Mesodermal cell (in vitro differentiated cells): Measurements from ENCODE around the gene CFAP410.
"Not testable (repeated sequence)": the region's sequence is repeated elsewhere in the genome, so short reads cannot be mapped to it uniquely, and the experiment has no call there.

ENCODE experiments used
- H3K27ac ChIP-seq: 2 replicates; pipeline ENCODE4 v1.7.0; 2013; ENCODE audit warnings: mild to moderate bottlenecking, low read depth, low read length, moderate library complexity; ENCODE audit not compliant: severe bottlenecking
- H3K36me3 ChIP-seq: 2 replicates; pipeline ENCODE4 v1.7.1; 2013; ENCODE audit warnings: mild to moderate bottlenecking, low read length, moderate library complexity; ENCODE audit not compliant: control insufficient read depth, insufficient read depth
- H3K4me1 ChIP-seq: one replicate; pipeline ENCODE4 v1.7.1; 2013; ENCODE audit warnings: mild to moderate bottlenecking, low read length; ENCODE audit not compliant: insufficient read depth, control insufficient read depth, poor library complexity, severe bottlenecking
- H3K4me3 ChIP-seq: 2 replicates; pipeline ENCODE4 v1.7.0; 2013; ENCODE audit warnings: low read length, control low read depth, mild to moderate bottlenecking; ENCODE audit not compliant: insufficient read depth, poor library complexity, severe bottlenecking; ENCODE audit errors: extremely low read depth
- H3K9me3 ChIP-seq: 2 replicates; pipeline ENCODE4 v1.7.1; 2013; ENCODE audit warnings: mild to moderate bottlenecking, low read length, moderate library complexity; ENCODE audit not compliant: control insufficient read depth
- WGBS, 2 experiments: methylation state at CpG; one replicate each; pipeline ENCODE4 v1.1.5; 2013; ENCODE audit warnings: missing lambda C conversion rate in 2 of 2; ENCODE audit not compliant: insufficient coverage in 2 of 2; 5-methylcytosine and 5-hydroxymethylcytosine counted together

CFAP410 gene

DNA sequence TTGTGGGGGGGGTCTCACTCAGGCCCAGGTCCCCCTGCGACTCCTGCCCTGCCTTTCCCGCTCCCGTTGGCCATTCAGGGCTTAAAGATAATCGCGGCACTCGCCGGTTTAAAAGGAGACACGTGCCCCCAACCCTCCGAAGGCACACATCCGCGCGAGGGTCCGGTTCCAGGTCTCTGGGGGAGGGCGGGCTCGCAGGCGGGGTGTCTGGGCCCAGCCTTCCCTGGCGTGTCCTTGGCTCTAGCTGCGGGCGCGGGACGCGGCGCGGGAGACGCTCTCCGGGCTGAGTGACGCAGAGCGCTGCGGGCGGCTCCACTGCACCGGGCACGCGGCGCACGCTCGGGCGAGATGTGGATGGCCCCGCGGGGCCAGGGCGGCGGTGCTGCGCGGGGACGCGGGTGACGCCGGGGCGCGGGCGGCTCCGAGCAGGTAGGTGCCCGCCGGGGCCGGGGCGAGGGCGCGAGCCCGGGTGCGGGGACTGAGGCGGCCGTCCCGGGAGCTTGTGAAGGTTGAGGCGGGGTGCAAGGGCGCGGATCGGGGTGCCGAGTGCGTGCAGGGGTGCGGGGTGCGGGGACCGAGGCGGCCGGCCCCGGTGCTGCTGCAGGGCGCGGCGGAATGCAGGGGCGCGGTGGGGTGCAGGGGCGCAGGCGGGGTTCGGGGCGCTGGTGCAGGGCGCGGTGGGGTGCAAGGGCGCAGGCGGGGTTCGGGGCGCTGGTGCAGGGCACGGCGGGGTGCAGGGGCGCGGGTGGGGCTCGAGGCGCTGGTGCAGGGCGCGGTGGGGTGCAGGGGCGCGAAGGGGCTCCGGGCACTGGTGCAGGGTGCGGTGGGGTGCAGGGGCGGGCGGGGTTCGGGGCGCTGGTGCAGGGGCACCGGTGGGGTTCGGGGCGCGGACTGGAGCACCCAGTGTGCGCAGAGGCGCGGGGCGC lies 10.9 kb upstream of the CFAP410 start:
- Histone ChIP-seq H3K36me3 (no peaks in the 10 kb centered on the region), H3K4me1 (no peaks in the 10 kb centered on the region), H3K9me3 (no peaks in the 10 kb centered on the region), H3K4me3 (no peak overlapping the region), H3K27ac (no peak overlapping the region)
- WGBS, 2 experiments = 94 to 96% methylated on average over 81 to 106 of the region's 113 CpGs

DNA sequence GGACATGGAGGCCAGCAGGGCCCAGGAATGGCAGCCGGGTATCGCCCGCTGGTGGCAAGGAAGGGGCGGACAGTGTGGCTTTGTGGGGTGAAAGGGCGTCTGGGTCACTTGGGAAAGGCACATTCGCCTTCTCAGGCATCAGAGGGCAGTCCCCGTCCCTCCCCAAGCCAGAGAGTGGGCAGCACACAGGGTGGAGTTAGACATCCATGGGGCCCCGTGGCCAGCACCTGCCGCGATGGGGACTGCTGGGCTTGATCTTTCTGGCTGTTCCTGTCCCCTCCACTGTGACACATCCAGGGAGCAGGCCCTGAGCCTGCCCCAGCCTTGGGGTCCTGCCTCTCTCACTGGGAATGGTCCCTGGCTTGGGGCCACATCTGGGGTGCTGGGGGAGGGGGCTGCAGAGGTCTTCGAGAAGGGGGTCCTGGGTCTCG lies 10.2 kb upstream of the CFAP410 start:
- WGBS, 2 experiments = 91 to 95% methylated on average over 7 to 11 of the region's 12 CpGs
- no peaks in the 10 kb centered on the region for H3K9me3 ChIP-seq
- H3K4me1 ChIP-seq = no peaks in the 10 kb centered on the region
- H3K36me3 ChIP-seq = no peaks in the 10 kb centered on the region
- no peak overlapping the region for H3K4me3 ChIP-seq
- H3K27ac ChIP-seq = no peak overlapping the region

- WGBS, 2 experiments = 96 to 99% methylated on average over 16 to 17 of the region's 19 CpGs
- Histone ChIP-seq H3K4me1 (no peaks in the 10 kb centered on the region), H3K9me3 (no peaks in the 10 kb centered on the region), H3K36me3 (no peaks in the 10 kb centered on the region), H3K27ac (no peak overlapping the region), H3K4me3 (no peak overlapping the region)
Observed at GRCh38 chr21:44348861-44349260, 9.7 kb upstream of the CFAP410 start.

DNA sequence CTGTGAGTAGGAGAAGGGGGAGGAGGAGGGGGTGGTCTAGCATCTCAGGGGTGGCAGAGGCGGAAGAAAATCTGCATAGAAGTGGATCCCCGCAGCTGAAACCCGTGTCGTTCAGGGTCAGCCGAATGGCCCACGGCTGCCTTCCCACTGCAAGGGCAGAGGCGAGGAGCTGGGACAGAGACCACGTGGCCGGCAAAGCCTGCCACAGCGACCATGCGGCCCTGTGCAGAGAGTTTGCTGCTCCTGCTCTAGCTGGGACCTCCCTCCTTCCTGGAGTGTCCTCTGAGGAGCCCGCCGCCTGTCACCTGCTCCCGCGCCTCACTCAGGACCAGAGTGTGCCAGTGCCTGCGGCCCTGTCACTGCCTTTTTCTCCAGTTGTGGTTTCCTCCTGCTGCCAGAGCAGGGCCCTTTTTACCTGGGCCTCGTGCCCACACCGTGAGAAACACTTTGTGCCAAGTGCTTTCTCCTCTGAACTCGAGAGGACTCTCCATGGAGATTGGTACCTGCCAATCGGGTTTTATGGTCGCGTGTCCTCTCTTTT lies 8.8 kb upstream of the CFAP410 start:
- H3K4me3 ChIP-seq = no peak overlapping the region
- no peaks in the 10 kb centered on the region for H3K9me3 ChIP-seq
- no peaks in the 10 kb centered on the region for H3K4me1 ChIP-seq
- 85 to 88% methylated on average over 22 of the region's 22 CpGs for WGBS, 2 experiments
- H3K36me3 ChIP-seq = no peaks in the 10 kb centered on the region
- no peak overlapping the region for H3K27ac ChIP-seq

DNA sequence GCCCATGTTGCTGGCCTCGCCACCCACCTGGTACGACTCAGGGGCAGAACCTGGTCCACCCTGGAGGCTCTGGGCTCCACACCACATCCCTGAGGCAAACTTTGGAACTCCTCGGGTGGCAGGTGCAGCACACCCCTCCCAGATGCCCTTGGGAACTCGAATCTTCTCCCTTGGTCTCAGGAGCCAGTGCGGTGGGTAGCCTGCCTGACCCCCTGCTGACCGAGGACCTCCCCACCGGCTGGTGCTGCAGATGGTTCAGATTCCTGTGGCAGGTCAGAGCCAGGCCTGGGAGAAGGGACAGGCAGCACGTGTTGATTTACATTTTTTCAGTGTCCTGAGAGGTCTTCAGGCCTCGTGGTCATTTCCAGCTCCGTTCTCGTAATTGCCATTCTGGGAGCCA lies 6.3 kb upstream of the CFAP410 start:
- Histone ChIP-seq H3K27ac (no peak overlapping the region), H3K36me3 (no peaks in the 10 kb centered on the region), H3K4me3 (no peak overlapping the region), H3K9me3 (no peaks in the 10 kb centered on the region), H3K4me1 (no peaks in the 10 kb centered on the region)
- WGBS, 2 experiments = 75 to 78% methylated on average over 11 of the region's 11 CpGs

DNA sequence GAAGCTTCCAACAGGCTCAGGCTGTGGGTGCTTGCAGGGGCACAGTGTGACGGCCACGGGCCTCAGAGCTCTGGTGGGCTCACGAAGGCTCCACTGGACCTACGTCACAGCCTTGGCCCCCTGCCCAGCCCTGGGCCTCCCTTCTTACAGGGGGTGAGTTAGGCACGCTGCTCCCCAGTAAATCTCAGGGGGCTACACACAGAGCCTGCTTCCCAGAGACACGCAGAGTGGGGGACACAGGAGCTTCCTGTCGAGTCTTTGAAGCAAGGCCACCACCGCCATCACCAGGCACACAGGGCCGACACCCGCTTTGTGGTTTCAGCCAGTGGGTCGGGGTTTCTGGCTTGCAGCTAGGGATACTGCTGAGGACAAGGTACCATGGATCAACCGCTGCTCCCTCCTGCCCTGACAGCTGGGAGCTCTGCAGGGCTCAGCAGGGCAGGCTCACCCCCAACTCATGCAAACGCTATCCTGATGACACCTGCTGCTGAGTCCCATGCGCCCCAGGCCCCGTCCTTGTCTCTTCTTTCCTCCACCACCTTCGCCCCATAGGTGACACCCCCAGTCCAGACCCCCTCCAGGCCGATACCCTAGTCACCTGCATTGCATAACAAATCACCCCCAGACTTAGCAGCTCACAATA lies 5.5 kb upstream of the CFAP410 start:
- Histone ChIP-seq H3K27ac (no peak overlapping the region), H3K4me1 (peaks cover 6% of the 10 kb centered on the region), H3K36me3 (no peaks in the 10 kb centered on the region), H3K4me3 (no peak overlapping the region), H3K9me3 (no peaks in the 10 kb centered on the region)
- 96% methylated on average over 16 of the region's 17 CpGs for WGBS, 2 experiments

DNA sequence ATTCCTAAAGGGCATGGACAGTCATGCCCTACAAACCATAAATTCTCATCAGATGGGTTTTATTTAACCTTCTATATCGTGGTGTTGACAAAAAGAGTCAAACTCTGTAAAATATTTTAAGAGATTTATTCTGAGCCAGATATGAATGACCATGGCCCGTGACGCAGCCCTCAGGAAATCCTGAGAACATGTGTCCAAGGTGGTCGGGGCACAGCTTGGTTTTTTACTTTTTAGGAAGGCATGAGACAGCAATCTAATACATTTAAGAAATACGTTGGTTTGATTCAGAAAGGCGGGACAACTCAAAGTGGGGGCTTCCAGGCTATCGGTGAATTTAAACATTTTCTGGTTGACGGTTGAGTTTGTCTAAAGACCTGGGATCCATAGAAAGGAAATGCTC lies 3.8 kb upstream of the CFAP410 start:
- H3K4me3 ChIP-seq, H3K36me3 ChIP-seq, H3K9me3 ChIP-seq, H3K27ac ChIP-seq: not testable (repeated sequence)
- 95 to 96% methylated on average over 7 to 8 of the region's 8 CpGs for WGBS, 2 experiments
- H3K4me1 ChIP-seq = peaks cover 11% of the 10 kb centered on the region

DNA sequence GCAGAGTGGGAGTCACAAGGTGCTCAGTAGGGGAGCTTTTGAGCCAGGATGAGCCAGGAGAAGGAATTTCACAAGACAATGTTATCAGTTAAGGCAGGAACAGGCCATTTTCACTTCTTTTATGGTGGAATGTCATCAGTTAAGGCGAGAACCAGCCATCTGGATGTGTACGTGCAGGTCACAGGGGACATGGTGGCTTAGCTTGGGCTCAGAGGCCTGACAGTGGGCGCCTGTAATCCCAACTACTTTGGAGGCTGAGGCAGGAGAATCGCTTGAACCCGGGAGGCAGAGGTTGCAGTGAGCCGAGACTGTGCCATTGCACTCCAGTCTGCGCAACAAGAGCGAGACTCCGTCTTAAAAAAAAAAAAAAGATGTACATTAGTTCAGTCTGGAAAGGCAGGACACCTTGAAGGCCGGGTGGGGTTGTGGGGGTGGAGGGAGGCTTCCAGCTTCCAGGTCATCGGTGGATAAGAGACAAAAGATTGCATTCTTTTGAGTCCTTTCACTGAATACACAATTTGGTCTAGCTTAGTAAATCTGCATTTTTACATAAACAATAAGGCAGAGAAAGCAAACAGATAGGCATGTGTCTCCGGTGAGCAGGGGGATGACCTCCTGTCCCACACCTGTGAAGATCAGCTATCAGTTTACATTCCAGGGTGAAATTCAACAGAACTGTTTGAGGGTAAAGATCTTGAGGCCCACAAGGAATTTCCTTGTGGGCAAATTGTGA lies 2.7 kb upstream of the CFAP410 start:
- H3K4me3 ChIP-seq, H3K9me3 ChIP-seq, H3K27ac ChIP-seq, H3K36me3 ChIP-seq: not testable (repeated sequence)
- 84 to 86% methylated on average over 9 to 10 of the region's 12 CpGs for WGBS, 2 experiments
- H3K4me1 ChIP-seq = peaks cover 14% of the 10 kb centered on the region

GRCh38 chr21:44337941-44338895 lies 972 bp downstream of the CFAP410 start:
- Histone ChIP-seq H3K4me3 (peak overlapping the region; percentile 37), H3K9me3 (no peaks in the 10 kb centered on the region), H3K27ac (peak overlapping the region; percentile 75), H3K4me1 (peaks cover 14% of the 10 kb centered on the region), H3K36me3 (peaks cover 12% of the 10 kb centered on the region)
- WGBS, 2 experiments = 35 to 39% methylated on average over 16 of the region's 47 CpGs

DNA sequence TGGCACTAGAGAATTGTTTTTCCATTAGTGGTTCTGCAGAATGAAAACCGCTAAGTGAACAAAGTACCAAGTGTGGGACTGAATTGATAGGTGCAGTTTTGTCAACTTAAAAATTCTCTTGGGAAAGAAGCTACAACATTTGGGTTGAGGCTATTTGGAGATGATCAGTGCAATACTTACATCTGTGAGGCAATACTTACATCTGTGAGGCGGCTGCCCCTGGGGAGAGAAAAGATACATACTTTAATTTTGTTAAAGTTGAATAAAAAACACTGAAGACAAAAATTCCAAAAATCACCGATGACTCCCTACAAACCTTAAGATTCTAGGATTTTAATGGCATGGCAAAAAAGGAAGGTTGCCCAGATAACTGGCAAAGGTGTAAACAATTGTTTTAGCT lies 1.7 kb downstream of the CFAP410 start:
- H3K4me3 ChIP-seq = no peak overlapping the region
- H3K9me3 ChIP-seq = no peaks in the 10 kb centered on the region
- H3K27ac ChIP-seq = no peak overlapping the region
- WGBS, 2 experiments = 75 to 88% methylated on average over 1 of the region's 3 CpGs
- peaks cover 14% of the 10 kb centered on the region for H3K4me1 ChIP-seq
- peaks cover 12% of the 10 kb centered on the region for H3K36me3 ChIP-seq
